Measurements from ENCODE around the gene ELMO1. TPM values are rescaled to one million over a fixed set of nuclear protein-coding genes. Genes with fewer than 3 reads are reported as not detected.
A peak's percentile ranks its signal among the peaks of the same experiment; 100 is the strongest.

ELMO1 gene
- total RNA-seq, 1 experiment from 2014 or later = 0.45 TPM

- DNase-seq (ENCODE audit: low read depth, low spot score) = no peak
- in situ Hi-C loops (cut with HindIII; ENCODE audit: low pct_unique_long_range_greater_than_20kb, low sequenced_read_pairs) = no loop called here
These were observed 128.4 kb downstream of the ELMO1 start for GRCh38 chr7:37320140-37320847.

GRCh38 chr7:37318541-37318940 is 130.1 kb downstream of the ELMO1 start:
- in situ Hi-C loops (cut with HindIII; ENCODE audit: low pct_unique_long_range_greater_than_20kb, low sequenced_read_pairs) = no loop called here
- no peak for DNase-seq (ENCODE audit: low read depth, low spot score)

- DNase-seq (ENCODE audit: low read depth, low spot score) = no peak
- in situ Hi-C loops (cut with HindIII; ENCODE audit: low pct_unique_long_range_greater_than_20kb, low sequenced_read_pairs) = no loop called here
These were observed 132.6 kb downstream of the ELMO1 start for GRCh38 chr7:37315772-37316715.

GRCh38 chr7:37312608-37313007 is 136.1 kb downstream of the ELMO1 start:
- in situ Hi-C loops (cut with HindIII; ENCODE audit: low pct_unique_long_range_greater_than_20kb, low sequenced_read_pairs) = no loop called here
- no peak for DNase-seq (ENCODE audit: low read depth, low spot score)

- DNase-seq (ENCODE audit: low read depth, low spot score) = no peak
- in situ Hi-C loops (cut with HindIII; ENCODE audit: low pct_unique_long_range_greater_than_20kb, low sequenced_read_pairs) = no loop called here
These were observed 137.3 kb downstream of the ELMO1 start for GRCh38 chr7:37311355-37311754.

- DNase-seq (ENCODE audit: low read depth, low spot score) = no peak
- in situ Hi-C loops (cut with HindIII; ENCODE audit: low pct_unique_long_range_greater_than_20kb, low sequenced_read_pairs) = no loop called here
These were observed 138.2 kb downstream of the ELMO1 start for GRCh38 chr7:37310327-37311080.

- in situ Hi-C loops (cut with HindIII; ENCODE audit: low pct_unique_long_range_greater_than_20kb, low sequenced_read_pairs) = no loop called here
- DNase-seq (ENCODE audit: low read depth, low spot score) = no peak
These were observed 139.2 kb downstream of the ELMO1 start for GRCh38 chr7:37309493-37309892.

- in situ Hi-C loops (cut with HindIII; ENCODE audit: low pct_unique_long_range_greater_than_20kb, low sequenced_read_pairs) = no loop called here
- no peak for DNase-seq (ENCODE audit: low read depth, low spot score)
These were observed 143.7 kb downstream of the ELMO1 start for GRCh38 chr7:37304921-37305320.

- in situ Hi-C loops (cut with HindIII; ENCODE audit: low pct_unique_long_range_greater_than_20kb, low sequenced_read_pairs) = no loop called here
- DNase-seq (ENCODE audit: low read depth, low spot score) = no peak
These were observed 151.1 kb downstream of the ELMO1 start for GRCh38 chr7:37297546-37297945.

- DNase-seq (ENCODE audit: low read depth, low spot score) = no peak
- in situ Hi-C loops (cut with HindIII; ENCODE audit: low pct_unique_long_range_greater_than_20kb, low sequenced_read_pairs) = no loop called here
These were observed 153.3 kb downstream of the ELMO1 start for GRCh38 chr7:37295401-37295800.

GRCh38 chr7:37290731-37291130 is 157.9 kb downstream of the ELMO1 start:
- in situ Hi-C loops (cut with HindIII; ENCODE audit: low pct_unique_long_range_greater_than_20kb, low sequenced_read_pairs) = no loop called here
- DNase-seq (ENCODE audit: low read depth, low spot score) = no peak

GRCh38 chr7:37289781-37290180 is 158.9 kb downstream of the ELMO1 start:
- DNase-seq (ENCODE audit: low read depth, low spot score) = no peak
- in situ Hi-C loops (cut with HindIII; ENCODE audit: low pct_unique_long_range_greater_than_20kb, low sequenced_read_pairs) = no loop called here

GRCh38 chr7:37289367-37289766 is 159.3 kb downstream of the ELMO1 start:
- in situ Hi-C loops (cut with HindIII; ENCODE audit: low pct_unique_long_range_greater_than_20kb, low sequenced_read_pairs) = no loop called here
- no peak for DNase-seq (ENCODE audit: low read depth, low spot score)

GRCh38 chr7:37287131-37287855 is 161.4 kb downstream of the ELMO1 start:
- no peak for DNase-seq (ENCODE audit: low read depth, low spot score)

GRCh38 chr7:37286454-37286832 is 162.2 kb downstream of the ELMO1 start:
- in situ Hi-C loops (cut with HindIII; ENCODE audit: low pct_unique_long_range_greater_than_20kb, low sequenced_read_pairs) = no loop called here
- DNase-seq (ENCODE audit: low read depth, low spot score) = no peak

More at GRCh38 chr7:37287131-37287855, 161.4 kb downstream of the ELMO1 start:
- in situ Hi-C loops (cut with HindIII; ENCODE audit: low pct_unique_long_range_greater_than_20kb, low sequenced_read_pairs) = no loop called here

- in situ Hi-C loops (cut with HindIII; ENCODE audit: low pct_unique_long_range_greater_than_20kb, low sequenced_read_pairs) = no loop called here
- DNase-seq (ENCODE audit: low read depth, low spot score) = no peak
These were observed 162.8 kb downstream of the ELMO1 start for GRCh38 chr7:37285706-37286453.

GRCh38 chr7:37284805-37285231 is 163.8 kb downstream of the ELMO1 start:
- DNase-seq (ENCODE audit: low read depth, low spot score) = peak; percentile 83
- in situ Hi-C loops (cut with HindIII; ENCODE audit: low pct_unique_long_range_greater_than_20kb, low sequenced_read_pairs) = no loop called here

Data from SK-MEL-5 (cell line).